H9 (cell line): ENCODE measurements around the gene MSX2. TPM values are rescaled to one million over a fixed set of nuclear protein-coding genes. Genes with fewer than 3 reads are reported as not detected.

ENCODE experiments used
- DNase-seq: peaks from one replicate; pipeline ENCODE4 v3.0.0-alpha.2; 2017
- H2AFZ ChIP-seq: one replicate; pipeline ENCODE4 v1.6.1; 2013; ENCODE audit warnings: mild to moderate bottlenecking, low read length, control low read depth, moderate library complexity
- H2AK5ac ChIP-seq: 2 replicates; pipeline ENCODE4 v1.6.1; 2013; ENCODE audit warnings: low read length, control low read depth, mixed read lengths; ENCODE audit not compliant: insufficient read length
- H2BK120ac ChIP-seq: one replicate; pipeline ENCODE4 v1.6.1; 2013; ENCODE audit warnings: low read depth, mild to moderate bottlenecking, low read length, control low read depth, inconsistent platforms; ENCODE audit not compliant: poor library complexity, severe bottlenecking
- H2BK12ac ChIP-seq: 2 replicates; pipeline ENCODE4 v1.6.1; 2013; ENCODE audit warnings: low read length, control low read depth, mixed read lengths, low read depth; ENCODE audit not compliant: insufficient read length
- H2BK15ac ChIP-seq: 2 replicates; pipeline ENCODE4 v1.6.1; 2013; ENCODE audit warnings: low read depth, low read length, control low read depth
- H2BK20ac ChIP-seq: one replicate; pipeline ENCODE4 v1.6.1; 2013; ENCODE audit warnings: low read depth, mild to moderate bottlenecking, low read length, control low read depth, inconsistent platforms; ENCODE audit not compliant: poor library complexity, severe bottlenecking
- H2BK5ac ChIP-seq: 2 replicates; pipeline ENCODE4 v1.6.1; 2013; ENCODE audit warnings: low read length, control low read depth, mixed read lengths; ENCODE audit not compliant: insufficient read length
- H3K14ac ChIP-seq: 2 replicates; pipeline ENCODE4 v1.6.1; 2013; ENCODE audit warnings: low read length, control low read depth; ENCODE audit not compliant: insufficient read depth
- H3K18ac ChIP-seq: 2 replicates; pipeline ENCODE4 v1.6.1; 2013; ENCODE audit warnings: low read depth, mild to moderate bottlenecking, mixed read lengths, low read length, control low read depth; ENCODE audit not compliant: insufficient read length
- H3K23ac ChIP-seq: 2 replicates; pipeline ENCODE4 v1.6.1; 2013; ENCODE audit warnings: low read length, control low read depth, mixed read lengths, low read depth; ENCODE audit not compliant: insufficient read length
- H3K23me2 ChIP-seq: 2 replicates; pipeline ENCODE4 v1.6.1; 2013; ENCODE audit warnings: low read depth, mild to moderate bottlenecking, mixed read lengths, low read length, control low read depth; ENCODE audit not compliant: insufficient read length, poor library complexity, severe bottlenecking
- H3K27ac ChIP-seq: 2 replicates; pipeline ENCODE4 v1.5.1; 2013; ENCODE audit warnings: low read length, control low read depth, mixed read lengths, low read depth; ENCODE audit not compliant: insufficient read length
- H3K27me3 ChIP-seq: 2 replicates; pipeline ENCODE4 v1.6.1; 2013; ENCODE audit warnings: low read length, control low read depth, inconsistent platforms; ENCODE audit not compliant: insufficient read depth
- H3K4ac ChIP-seq: 2 replicates; pipeline ENCODE4 v1.6.1; 2013; ENCODE audit warnings: low read depth, mild to moderate bottlenecking, control low read depth, inconsistent platforms, low read length, moderate library complexity
- H3K4me1 ChIP-seq: 2 replicates; pipeline ENCODE4 v1.6.1; 2013; ENCODE audit warnings: low read length, control low read depth, inconsistent platforms; ENCODE audit not compliant: insufficient read depth
- H3K4me2 ChIP-seq: 2 replicates; pipeline ENCODE4 v1.6.1; 2013; ENCODE audit warnings: low read length, control low read depth, mixed read lengths; ENCODE audit not compliant: insufficient read length, insufficient read depth
- H3K56ac ChIP-seq: 2 replicates; pipeline ENCODE4 v1.6.1; 2013; ENCODE audit warnings: low read depth, mild to moderate bottlenecking, mixed read lengths, low read length, control low read depth; ENCODE audit not compliant: insufficient read length
- H3K79me1 ChIP-seq: 2 replicates; pipeline ENCODE4 v1.6.1; 2013; ENCODE audit warnings: low read depth, mild to moderate bottlenecking, moderate library complexity, low read length, control low read depth, inconsistent platforms; ENCODE audit not compliant: insufficient read depth, poor library complexity, severe bottlenecking
- H3K79me2 ChIP-seq: 2 replicates; pipeline ENCODE4 v1.6.1; 2013; ENCODE audit warnings: low read length, control low read depth, inconsistent platforms; ENCODE audit not compliant: insufficient read depth
- H3K9ac ChIP-seq: 2 replicates; pipeline ENCODE4 v1.6.1; 2013; ENCODE audit warnings: low read length, control low read depth, mixed read lengths; ENCODE audit not compliant: insufficient read length; ENCODE audit errors: extremely low read depth
- H3K9me3 ChIP-seq: one replicate; pipeline ENCODE4 v1.6.1; 2013; ENCODE audit warnings: low read depth, low read length, inconsistent platforms; ENCODE audit not compliant: control insufficient read depth
- H3T11ph ChIP-seq: one replicate; pipeline ENCODE4 v1.6.1; 2013; ENCODE audit warnings: mild to moderate bottlenecking, low read length, control low read depth, inconsistent platforms
- H4K20me1 ChIP-seq: one replicate; pipeline ENCODE4 v1.6.1; 2013; ENCODE audit not compliant: control insufficient read depth, insufficient read length, insufficient read depth
- H4K5ac ChIP-seq: 2 replicates; pipeline ENCODE4 v1.6.1; 2013; ENCODE audit warnings: low read depth, mild to moderate bottlenecking, mixed read lengths, low read length, control low read depth; ENCODE audit not compliant: insufficient read length
- H4K8ac ChIP-seq: replicated peaks from 2 replicates; pipeline ENCODE4 v1.6.1; 2013; ENCODE audit warnings: low read length, control low read depth, mixed read lengths, low read depth; ENCODE audit not compliant: insufficient read length
- H4K91ac ChIP-seq: 2 replicates; pipeline ENCODE4 v1.6.1; 2013; ENCODE audit warnings: low read depth, mild to moderate bottlenecking, moderate library complexity, mixed read lengths, low read length, control low read depth; ENCODE audit not compliant: insufficient read length
- H3K27ac Mint-ChIP-seq, 3 experiments: 2 replicates in 2 of 3; 3 replicates in 1 of 3; pipeline ENCODE4 v1.8.0; 2020 to 2021; ENCODE audit warnings: mixed read lengths in 3 of 3, mild to moderate bottlenecking in 1 of 3, moderate library complexity in 1 of 3
- H3K27me3 Mint-ChIP-seq: 2 replicates; pipeline ENCODE4 v1.8.0; 2021; ENCODE audit warnings: low read depth, mild to moderate bottlenecking, moderate library complexity, mixed read lengths
- H3K36me3 Mint-ChIP-seq, 3 experiments: 2 replicates in 2 of 3; 3 replicates in 1 of 3; pipeline ENCODE4 v1.8.0; 2020 to 2021; ENCODE audit warnings: low read depth in 3 of 3, mixed read lengths in 3 of 3; ENCODE audit not compliant: insufficient read depth in 1 of 3
- H3K4me1 Mint-ChIP-seq, 2 experiments: 2 replicates each; pipeline ENCODE4 v1.8.0; 2020; ENCODE audit warnings: mixed read lengths in 2 of 2
- H3K4me3 Mint-ChIP-seq, 2 experiments: 2 replicates in 1 of 2; 3 replicates in 1 of 2; pipeline ENCODE4 v1.8.0; 2020 to 2021; ENCODE audit warnings: mild to moderate bottlenecking in 2 of 2, mixed read lengths in 2 of 2, moderate library complexity in 1 of 2
- H3K9me3 Mint-ChIP-seq, 2 experiments: 2 replicates in 1 of 2; 3 replicates in 1 of 2; pipeline ENCODE4 v1.8.0; 2020; ENCODE audit warnings: mild to moderate bottlenecking in 2 of 2, mixed read lengths in 2 of 2, moderate library complexity in 1 of 2
- CTCF ChIP-seq: fragments of 200-600 bp; sonication (generic); conservative IDR thresholded peaks from 3 replicates; pipeline ENCODE4 v1.8.0; 2021; ENCODE audit warnings: antibody characterized with exemption, mild to moderate bottlenecking
- WGBS: extraction: QIAGEN DNeasy Blood & Tissue Kit; methylation state at CpG from one replicate; pipeline ENCODE4 v1.1.7; 2013; ENCODE audit warnings: missing lambda C conversion rate, low lambda C conversion rate, mixed read lengths; ENCODE audit not compliant: insufficient read length; ENCODE audit errors: extremely low coverage; 5-methylcytosine and 5-hydroxymethylcytosine counted together
- total RNA-seq: library from RNA; stranded (reverse); gene quantifications from 2 replicates; pipeline ENCODE4 v1.2.1, GENCODE V29; 2021

Gene MSX2
- total RNA-seq, 1 experiment from 2014 or later = 0.35 TPM

- H3T11ph ChIP-seq = no peak overlapping the region
- H3K27ac ChIP-seq = no peak overlapping the region
- no peak overlapping the region for H3K18ac ChIP-seq
- no peak overlapping the region for H2AFZ ChIP-seq
- H3K36me3 Mint-ChIP-seq = no peaks in the 10 kb centered on the region; a peak in 1 of 7 replicates
- no peak overlapping the region for H2BK12ac ChIP-seq
- no peak for DNase-seq
- no peaks in the 10 kb centered on the region for H3K9me3 ChIP-seq
- H3K27me3 ChIP-seq = peaks cover 16% of the 10 kb centered on the region; the same call in 1 of the 2 replicates
- H3K4me1 Mint-ChIP-seq = peaks cover 4 to 12% of the 10 kb centered on the region in 2 experiments; a peak in 3 of 4 replicates
- no peak overlapping the region for H2BK5ac ChIP-seq
- H3K79me1 ChIP-seq = no peaks in the 10 kb centered on the region
- H3K14ac ChIP-seq = no peak overlapping the region
- no peak overlapping the region for H3K4ac ChIP-seq
- no peak overlapping the region for H2BK20ac ChIP-seq
- peaks cover 4 to 7% of the 10 kb centered on the region in 2 experiments; a peak in 4 of 5 replicates for H3K9me3 Mint-ChIP-seq
- H3K56ac ChIP-seq = no peak overlapping the region
- H3K27me3 Mint-ChIP-seq = peaks cover 77% of the 10 kb centered on the region
- no peak overlapping the region for H3K9ac ChIP-seq
- H3K23me2 ChIP-seq = no peaks in the 10 kb centered on the region
- H2BK120ac ChIP-seq = no peak overlapping the region
- no peak overlapping the region for H3K4me3 Mint-ChIP-seq
- no peak overlapping the region for H4K5ac ChIP-seq
- H4K20me1 ChIP-seq = no peaks in the 10 kb centered on the region
- no peak overlapping the region for H4K91ac ChIP-seq
- no peaks in the 10 kb centered on the region for H3K4me1 ChIP-seq
- no peak overlapping the region for H3K23ac ChIP-seq
- H2BK15ac ChIP-seq = no peak overlapping the region
- TF ChIP-seq CTCF = no peak
- H3K79me2 ChIP-seq = no peaks in the 10 kb centered on the region
- H4K8ac ChIP-seq = no peak overlapping the region
- no peak overlapping the region for H3K4me2 ChIP-seq
- no peak overlapping the region for H2AK5ac ChIP-seq
- WGBS = no CpG with 5 or more reads among the region's 5 CpGs
- H3K27ac Mint-ChIP-seq = no peak overlapping the region
Measured at GRCh38 chr5:174741352-174741751, 17.0 kb downstream of the MSX2 start.
